CD14-positive monocyte (primary cell): ENCODE measurements around the gene SULF2. TPM values are rescaled to one million over a fixed set of nuclear protein-coding genes. Genes with fewer than 3 reads are reported as not detected.

Source experiments
- DNase-seq, 3 donors: peaks; one replicate each; pipeline ENCODE4 v3.0.0-alpha.2; 2011 to 2022
- H2AFZ ChIP-seq: 2 replicates; pipeline ENCODE4 v1.6.0; 2012; ENCODE audit warnings: mild to moderate bottlenecking, low read depth, low read length, inconsistent platforms; ENCODE audit not compliant: insufficient read depth, poor library complexity, severe bottlenecking
- H3K27ac ChIP-seq, 2 donors: 1 replicate in 1 of 2; 2 replicates in 1 of 2; pipeline ENCODE4 v1.5.1; 2012 to 2013; ENCODE audit warnings: low read length in 2 of 2, control low read depth in 1 of 2, inconsistent platforms in 1 of 2, low read depth in 1 of 2, mild to moderate bottlenecking in 1 of 2
- H3K27me3 ChIP-seq, 2 donors: one replicate each; pipeline versions ENCODE4 v1.6.0 to v1.6.1; 2011 to 2013; ENCODE audit warnings: low read length in 2 of 2; ENCODE audit not compliant: control insufficient read depth in 2 of 2, insufficient read depth in 2 of 2
- H3K36me3 ChIP-seq, 2 donors: replicated peaks in 1 of 2; 1 replicate in 1 of 2; 2 replicates in 1 of 2; pipeline versions ENCODE4 v1.5.1 to v1.6.1; 2012 to 2013; ENCODE audit warnings: low read length in 2 of 2, control low read depth in 1 of 2, inconsistent platforms in 1 of 2, mild to moderate bottlenecking in 1 of 2; ENCODE audit not compliant: insufficient read depth in 2 of 2, control insufficient read depth in 1 of 2
- H3K4me1 ChIP-seq, 2 donors: 1 replicate in 1 of 2; 2 replicates in 1 of 2; pipeline versions ENCODE4 v1.5.1 to v1.6.1; 2012 to 2013; ENCODE audit warnings: low read length in 2 of 2, control low read depth in 1 of 2, inconsistent platforms in 1 of 2, mild to moderate bottlenecking in 1 of 2, moderate library complexity in 1 of 2; ENCODE audit not compliant: insufficient read depth in 2 of 2, control insufficient read depth in 1 of 2
- H3K4me2 ChIP-seq: replicated peaks from 2 replicates; pipeline ENCODE3; 2012; ENCODE audit warnings: low read length, moderate library complexity, mild to moderate bottlenecking; ENCODE audit not compliant: poor library complexity, severe bottlenecking; ENCODE audit errors: extremely low read depth
- H3K4me3 ChIP-seq, 3 experiments: fragments of 200-600 bp in 1 of 3; sonication (generic) in 1 of 3; replicated peaks in 1 of 3; 1 replicate in 2 of 3; 2 replicates in 1 of 3; pipeline ENCODE4 v1.5.1; 2011 to 2013; ENCODE audit warnings: low read length in 3 of 3, mild to moderate bottlenecking in 3 of 3, control low read depth in 2 of 3, low read depth in 2 of 3, inconsistent platforms in 1 of 3, moderate library complexity in 1 of 3
- H3K79me2 ChIP-seq: 2 replicates; pipeline ENCODE4 v1.6.0; 2012; ENCODE audit warnings: mild to moderate bottlenecking, control low read depth, inconsistent platforms, low read length, moderate library complexity; ENCODE audit not compliant: insufficient read depth
- H3K9ac ChIP-seq: 2 replicates; pipeline ENCODE4 v1.6.0; 2017; ENCODE audit warnings: low read length, mild to moderate bottlenecking; ENCODE audit not compliant: insufficient read depth, poor library complexity, severe bottlenecking
- H3K9me3 ChIP-seq, 2 donors: replicated peaks in 1 of 2; 1 replicate in 1 of 2; 2 replicates in 1 of 2; pipeline versions ENCODE4 v1.5.1 to v1.6.1; 2012 to 2013; ENCODE audit warnings: low read length in 2 of 2, control low read depth in 1 of 2; ENCODE audit not compliant: control insufficient read depth in 1 of 2, insufficient read depth in 1 of 2
- H4K20me1 ChIP-seq: 2 replicates; pipeline ENCODE4 v1.6.0; 2012; ENCODE audit warnings: mild to moderate bottlenecking, low read length, control low read depth, moderate library complexity; ENCODE audit not compliant: insufficient read depth
- H3K27ac Mint-ChIP-seq, 7 donors: one replicate each; pipeline ENCODE4 v1.8.0; 2020; ENCODE audit warnings: mild to moderate bottlenecking in 7 of 7, mixed read lengths in 7 of 7, moderate library complexity in 6 of 7, inconsistent platforms in 2 of 7
- H3K27me3 Mint-ChIP-seq, 3 donors: one replicate each; pipeline ENCODE4 v1.8.0; 2021 to 2022; ENCODE audit warnings: low read depth in 3 of 3, mild to moderate bottlenecking in 3 of 3, mixed read lengths in 3 of 3, moderate library complexity in 3 of 3, inconsistent platforms in 1 of 3
- H3K36me3 Mint-ChIP-seq, 2 donors: one replicate each; pipeline ENCODE4 v1.8.0; 2020; ENCODE audit warnings: mixed read lengths in 2 of 2, inconsistent platforms in 1 of 2, mild to moderate bottlenecking in 1 of 2
- H3K4me1 Mint-ChIP-seq: one replicate; pipeline ENCODE4 v1.8.0; 2020; ENCODE audit warnings: mild to moderate bottlenecking, mixed read lengths
- H3K4me3 Mint-ChIP-seq, 2 donors: one replicate each; pipeline ENCODE4 v1.8.0; 2020; ENCODE audit warnings: mild to moderate bottlenecking in 2 of 2, mixed read lengths in 2 of 2, moderate library complexity in 1 of 2
- H3K9me3 Mint-ChIP-seq, 7 donors: one replicate each; pipeline ENCODE4 v1.8.0; 2020 to 2022; ENCODE audit warnings: mixed read lengths in 7 of 7, mild to moderate bottlenecking in 6 of 7, moderate library complexity in 6 of 7, inconsistent platforms in 2 of 7
- WGBS: methylation state at CpG from one replicate; pipeline ENCODE4 v1.1.5; 2013; ENCODE audit warnings: missing lambda C conversion rate; ENCODE audit not compliant: insufficient coverage; 5-methylcytosine and 5-hydroxymethylcytosine counted together
- intact Hi-C, 2 donors: fragments of 100-400 bp; cut with micrococcal nuclease; formaldehyde crosslinking; loops; one replicate each; pipeline versions ENCODE4 v1.15.0 to v1.15.1; 2023
- polyA plus RNA-seq, 3 donors: library from polyadenylated mRNA; depleted of rRNA in 1 of 3; unstranded in 2 of 3; stranded (reverse) in 1 of 3; fragments of 300-500 nt in 2 of 3; fragments of >200 nt in 1 of 3; fragmentation: Illumina TruSeq in 2 of 3; gene quantifications; 1 replicate in 2 of 3; 2 replicates in 1 of 3; pipeline ENCODE4 v1.2.3, GENCODE V29; 2012 to 2021
- TF ChIP-seq, protein P1 (sequence below): fragments of 200-600 bp; IDR thresholded peaks from one replicate; pipeline ENCODE4 v1.8.0; 2022; ENCODE audit warnings: antibody characterized with exemption, mild to moderate bottlenecking

SULF2 gene
- polyA plus RNA-seq, 3 donors = 60.3 to 156 (median 75.5) TPM

DNA sequence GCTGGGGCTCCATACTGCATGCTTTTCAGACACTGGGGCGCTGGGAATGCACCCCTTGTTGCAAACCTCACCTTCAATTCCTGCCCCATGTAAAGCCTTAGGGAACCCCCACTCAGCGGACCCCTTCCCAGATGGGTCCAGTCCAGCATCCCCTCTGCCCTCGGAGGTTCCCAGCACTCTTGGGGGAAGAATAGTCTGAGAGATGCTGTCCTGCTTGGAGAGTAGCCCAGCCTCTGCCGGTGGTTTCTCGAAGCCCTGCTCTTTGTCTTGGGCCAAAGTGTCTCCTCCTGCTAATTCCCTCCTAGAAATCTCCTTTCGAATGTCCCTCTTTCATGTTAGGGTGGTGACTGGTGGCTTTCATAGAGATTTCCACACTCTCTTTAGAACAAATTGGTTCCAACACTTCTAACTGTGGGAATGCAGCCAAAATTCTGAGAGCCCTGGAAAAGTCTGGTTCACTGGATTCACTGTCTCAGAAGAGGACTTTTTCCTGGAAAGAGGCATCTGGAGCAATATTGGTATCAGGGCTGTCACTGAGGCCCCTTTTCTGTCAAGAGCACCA, 24.9 kb upstream of the SULF2 start:
- Mint-ChIP-seq H3K4me3 (no peak overlapping the region), H3K27me3 (peaks cover 29 to 57% (median 43%) of the 10 kb centered on the region in 3 donors), H3K27ac (no peak overlapping the region), H3K36me3 (no peaks in the 10 kb centered on the region), H3K9me3 (peaks cover 0 to 3% (median 0%) of the 10 kb centered on the region in 7 donors), H3K4me1 (no peaks in the 10 kb centered on the region)
- H3K27me3 ChIP-seq = peaks cover 13 to 19% of the 10 kb centered on the region in 2 donors
- no peaks in the 10 kb centered on the region for H3K9me3 ChIP-seq
- no peaks in the 10 kb centered on the region for H3K79me2 ChIP-seq
- H3K4me1 ChIP-seq = no peaks in the 10 kb centered on the region
- no CpG with 5 or more reads among the region's 6 CpGs for WGBS
- H3K4me2 ChIP-seq = no peak overlapping the region
- H4K20me1 ChIP-seq = no peaks in the 10 kb centered on the region
- H3K9ac ChIP-seq = no peak overlapping the region
- H3K36me3 ChIP-seq = no peaks in the 10 kb centered on the region
- TF ChIP-seq, protein P1, sequence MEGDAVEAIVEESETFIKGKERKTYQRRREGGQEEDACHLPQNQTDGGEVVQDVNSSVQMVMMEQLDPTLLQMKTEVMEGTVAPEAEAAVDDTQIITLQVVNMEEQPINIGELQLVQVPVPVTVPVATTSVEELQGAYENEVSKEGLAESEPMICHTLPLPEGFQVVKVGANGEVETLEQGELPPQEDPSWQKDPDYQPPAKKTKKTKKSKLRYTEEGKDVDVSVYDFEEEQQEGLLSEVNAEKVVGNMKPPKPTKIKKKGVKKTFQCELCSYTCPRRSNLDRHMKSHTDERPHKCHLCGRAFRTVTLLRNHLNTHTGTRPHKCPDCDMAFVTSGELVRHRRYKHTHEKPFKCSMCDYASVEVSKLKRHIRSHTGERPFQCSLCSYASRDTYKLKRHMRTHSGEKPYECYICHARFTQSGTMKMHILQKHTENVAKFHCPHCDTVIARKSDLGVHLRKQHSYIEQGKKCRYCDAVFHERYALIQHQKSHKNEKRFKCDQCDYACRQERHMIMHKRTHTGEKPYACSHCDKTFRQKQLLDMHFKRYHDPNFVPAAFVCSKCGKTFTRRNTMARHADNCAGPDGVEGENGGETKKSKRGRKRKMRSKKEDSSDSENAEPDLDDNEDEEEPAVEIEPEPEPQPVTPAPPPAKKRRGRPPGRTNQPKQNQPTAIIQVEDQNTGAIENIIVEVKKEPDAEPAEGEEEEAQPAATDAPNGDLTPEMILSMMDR = no peak
- H3K27ac ChIP-seq = no peak overlapping the region
- no peak overlapping the region for H2AFZ ChIP-seq
- intact Hi-C loops = loop anchor here in 1 of 2 donors (10.0 kb wide), 1 partner anchor 85 kb away; no protein-coding TSS in a partner anchor
- no peak overlapping the region for H3K4me3 ChIP-seq
- DNase-seq = no peak

- no peaks in the 10 kb centered on the region for H3K4me1 Mint-ChIP-seq
- TF ChIP-seq, protein P1 = no peak
- DNase-seq = no peak
- H3K79me2 ChIP-seq = no peaks in the 10 kb centered on the region
- H3K27me3 ChIP-seq = peaks cover 13 to 19% of the 10 kb centered on the region in 2 donors
- H4K20me1 ChIP-seq = no peaks in the 10 kb centered on the region
- no peak overlapping the region for H3K27ac Mint-ChIP-seq
- intact Hi-C loops = no loop called here
- no peak overlapping the region for H3K4me2 ChIP-seq
- 95% methylated on average over 10 of the region's 15 CpGs for WGBS
- no peak overlapping the region for H3K27ac ChIP-seq
- no peak overlapping the region for H3K4me3 ChIP-seq
- H3K9me3 ChIP-seq = no peaks in the 10 kb centered on the region
- no peak overlapping the region for H3K9ac ChIP-seq
- no peak overlapping the region for H3K4me3 Mint-ChIP-seq
- no peak overlapping the region for H2AFZ ChIP-seq
- H3K36me3 Mint-ChIP-seq = no peaks in the 10 kb centered on the region
- H3K9me3 Mint-ChIP-seq = peaks cover 0 to 2% (median 0%) of the 10 kb centered on the region in 7 donors
- peaks cover 30 to 55% (median 36%) of the 10 kb centered on the region in 3 donors for H3K27me3 Mint-ChIP-seq
- no peaks in the 10 kb centered on the region for H3K36me3 ChIP-seq
- H3K4me1 ChIP-seq = no peaks in the 10 kb centered on the region
Observed at GRCh38 chr20:47809161-47809960, 24.1 kb upstream of the SULF2 start.
